Amniotic stem cell (primary cell): ENCODE results near the gene NUMA1.
A peak's percentile ranks its signal among the peaks of the same experiment; 100 is the strongest.

Experiments
- DNase-seq: peaks from one replicate; lab custom pipeline; 2025; lab: John Stamatoyannopoulos, UW

NUMA1 gene, protein sequence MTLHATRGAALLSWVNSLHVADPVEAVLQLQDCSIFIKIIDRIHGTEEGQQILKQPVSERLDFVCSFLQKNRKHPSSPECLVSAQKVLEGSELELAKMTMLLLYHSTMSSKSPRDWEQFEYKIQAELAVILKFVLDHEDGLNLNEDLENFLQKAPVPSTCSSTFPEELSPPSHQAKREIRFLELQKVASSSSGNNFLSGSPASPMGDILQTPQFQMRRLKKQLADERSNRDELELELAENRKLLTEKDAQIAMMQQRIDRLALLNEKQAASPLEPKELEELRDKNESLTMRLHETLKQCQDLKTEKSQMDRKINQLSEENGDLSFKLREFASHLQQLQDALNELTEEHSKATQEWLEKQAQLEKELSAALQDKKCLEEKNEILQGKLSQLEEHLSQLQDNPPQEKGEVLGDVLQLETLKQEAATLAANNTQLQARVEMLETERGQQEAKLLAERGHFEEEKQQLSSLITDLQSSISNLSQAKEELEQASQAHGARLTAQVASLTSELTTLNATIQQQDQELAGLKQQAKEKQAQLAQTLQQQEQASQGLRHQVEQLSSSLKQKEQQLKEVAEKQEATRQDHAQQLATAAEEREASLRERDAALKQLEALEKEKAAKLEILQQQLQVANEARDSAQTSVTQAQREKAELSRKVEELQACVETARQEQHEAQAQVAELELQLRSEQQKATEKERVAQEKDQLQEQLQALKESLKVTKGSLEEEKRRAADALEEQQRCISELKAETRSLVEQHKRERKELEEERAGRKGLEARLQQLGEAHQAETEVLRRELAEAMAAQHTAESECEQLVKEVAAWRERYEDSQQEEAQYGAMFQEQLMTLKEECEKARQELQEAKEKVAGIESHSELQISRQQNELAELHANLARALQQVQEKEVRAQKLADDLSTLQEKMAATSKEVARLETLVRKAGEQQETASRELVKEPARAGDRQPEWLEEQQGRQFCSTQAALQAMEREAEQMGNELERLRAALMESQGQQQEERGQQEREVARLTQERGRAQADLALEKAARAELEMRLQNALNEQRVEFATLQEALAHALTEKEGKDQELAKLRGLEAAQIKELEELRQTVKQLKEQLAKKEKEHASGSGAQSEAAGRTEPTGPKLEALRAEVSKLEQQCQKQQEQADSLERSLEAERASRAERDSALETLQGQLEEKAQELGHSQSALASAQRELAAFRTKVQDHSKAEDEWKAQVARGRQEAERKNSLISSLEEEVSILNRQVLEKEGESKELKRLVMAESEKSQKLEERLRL (N-terminal part only)

DNA sequence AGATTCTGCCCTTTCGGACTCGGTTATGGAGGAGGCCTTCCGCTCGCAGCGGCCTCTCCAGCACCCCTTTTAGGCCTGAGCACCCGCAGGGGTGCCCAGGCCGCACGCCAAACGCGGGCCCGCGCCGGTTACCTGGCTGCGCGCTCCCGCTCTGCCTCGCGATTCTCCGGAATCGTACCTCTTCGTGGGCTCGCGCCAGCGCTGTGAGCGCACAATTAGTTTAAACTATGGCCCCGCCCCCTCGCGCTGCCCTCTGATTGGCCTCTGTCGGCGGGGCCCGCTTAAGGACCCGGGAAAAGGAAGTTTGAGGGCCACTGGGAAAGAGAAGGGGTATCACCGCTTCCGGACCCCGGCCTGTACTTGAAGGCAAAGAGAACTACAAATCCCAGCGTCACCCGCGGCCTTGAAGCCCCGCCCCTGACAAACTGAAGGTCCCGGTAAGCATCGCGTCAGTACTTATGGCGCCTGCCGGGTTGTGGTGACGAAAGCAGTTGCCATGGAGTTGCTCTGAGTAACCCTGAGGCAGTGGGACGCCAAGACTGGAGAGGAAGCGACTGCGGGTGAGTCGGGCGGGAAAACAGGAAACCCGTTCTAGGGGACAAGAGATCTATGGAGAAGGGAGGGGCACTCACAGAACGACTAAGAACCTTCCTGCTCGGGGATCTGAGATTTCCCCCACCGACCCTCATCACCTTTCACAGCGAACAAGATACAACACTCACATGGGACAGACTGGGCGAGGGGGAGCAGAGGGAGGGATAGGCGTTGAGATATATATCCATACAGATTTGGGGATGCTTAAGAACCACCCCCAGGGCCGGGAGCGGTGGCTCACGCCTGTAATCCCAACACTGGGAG is at the start of gene NUMA1, which contains the start of gene LRRC51:
TSS of gene NUMA1 (minus strand) at position 217 of the 858 bp plus-strand sequence. CDS start 44,599 bp downstream, outside the sequence.
TSS of gene LRRC51 (plus strand) at position 525 of the 858 bp plus-strand sequence. CDS start 8,234 bp downstream, outside the sequence.
- DNase-seq = peak; percentile 100

- no peak for DNase-seq
Observed at GRCh38 chr11:72129381-72129780, 49.0 kb upstream of the NUMA1 start.

DNA sequence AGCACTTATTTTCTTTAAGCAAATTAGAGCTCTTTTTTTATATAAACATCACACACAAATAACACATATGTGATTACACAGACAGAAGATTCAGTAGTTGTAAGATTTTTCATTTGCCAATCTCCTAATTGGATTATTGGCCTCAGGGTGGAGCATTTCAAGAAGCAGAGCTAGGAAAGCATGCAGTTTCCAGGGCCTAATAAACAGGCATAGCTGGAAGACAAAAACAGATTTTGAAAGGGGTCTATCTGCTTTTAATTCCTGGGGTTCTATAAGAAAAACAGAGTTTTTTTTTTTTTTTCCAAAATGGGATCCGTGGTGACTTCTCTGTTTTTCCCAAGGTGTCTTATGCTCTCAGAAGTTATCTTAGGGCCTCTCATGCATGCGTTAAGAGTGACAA is 47.6 kb upstream of the NUMA1 start:
- DNase-seq = no peak

DNA sequence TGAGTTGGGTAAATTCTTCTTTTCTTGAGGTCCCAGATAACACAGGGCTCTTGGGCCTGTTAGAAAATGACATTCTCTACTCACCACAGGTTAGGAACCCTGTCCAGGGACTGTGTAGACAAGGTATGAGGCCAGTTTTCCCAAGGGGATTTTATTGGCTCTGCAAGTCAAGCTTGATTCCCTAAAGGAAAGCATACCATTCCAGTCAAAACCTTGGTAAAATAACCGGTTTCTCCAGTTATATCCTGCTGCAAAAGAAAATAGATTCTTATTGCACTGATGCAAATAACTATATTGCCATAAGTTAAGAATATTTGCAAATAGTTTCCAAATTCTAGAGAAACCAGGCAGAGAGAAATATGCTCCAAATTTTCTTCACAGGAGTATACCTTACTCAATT is 45.6 kb upstream of the NUMA1 start:
- no peak for DNase-seq

DNA sequence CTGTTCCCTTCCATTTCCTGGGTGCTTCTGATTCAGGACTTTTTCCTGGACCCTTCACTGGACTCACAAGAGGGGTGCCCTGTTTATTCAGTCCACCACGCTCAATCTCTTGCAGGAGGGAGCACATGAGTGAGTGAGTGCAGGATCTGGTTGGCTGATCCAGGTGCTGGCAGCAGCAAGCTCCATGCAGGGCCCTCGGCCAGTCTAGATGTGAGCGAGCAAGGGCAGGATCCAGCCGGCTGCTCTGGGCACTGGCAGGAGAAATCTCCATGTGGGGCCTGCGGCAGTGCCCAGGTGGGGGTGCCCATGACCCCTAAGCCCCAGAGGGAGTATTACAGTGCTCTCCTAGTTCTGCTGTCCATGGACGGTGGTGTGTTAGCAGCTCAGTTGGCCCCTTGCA is 43.7 kb upstream of the NUMA1 start:
- no peak for DNase-seq

- no peak for DNase-seq
Observed at GRCh38 chr11:72123117-72123653, 42.8 kb upstream of the NUMA1 start.

GRCh38 chr11:72122607-72123006 is 42.3 kb upstream of the NUMA1 start:
- DNase-seq = no peak

- DNase-seq = no peak
Observed at GRCh38 chr11:72120930-72121329, 40.6 kb upstream of the NUMA1 start.

DNA sequence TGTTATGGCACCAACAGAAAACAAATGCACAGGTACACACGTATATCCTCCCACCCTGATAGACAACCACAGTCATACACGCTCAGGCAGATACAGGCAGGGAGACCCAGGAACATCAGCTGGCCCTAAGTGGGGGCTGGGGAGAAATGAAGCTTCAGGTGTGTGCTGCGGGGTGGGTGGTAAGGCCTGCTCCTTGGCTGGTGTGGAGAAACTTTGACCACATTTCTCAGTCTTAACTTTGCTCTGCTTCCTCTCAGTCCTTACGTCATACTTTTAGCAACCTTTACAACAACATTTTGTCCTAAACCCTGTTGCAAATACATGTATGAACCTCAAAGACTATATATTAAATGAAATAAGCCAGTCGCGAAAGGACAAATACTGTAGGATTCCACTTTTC is 38.9 kb upstream of the NUMA1 start:
- DNase-seq = no peak

DNA sequence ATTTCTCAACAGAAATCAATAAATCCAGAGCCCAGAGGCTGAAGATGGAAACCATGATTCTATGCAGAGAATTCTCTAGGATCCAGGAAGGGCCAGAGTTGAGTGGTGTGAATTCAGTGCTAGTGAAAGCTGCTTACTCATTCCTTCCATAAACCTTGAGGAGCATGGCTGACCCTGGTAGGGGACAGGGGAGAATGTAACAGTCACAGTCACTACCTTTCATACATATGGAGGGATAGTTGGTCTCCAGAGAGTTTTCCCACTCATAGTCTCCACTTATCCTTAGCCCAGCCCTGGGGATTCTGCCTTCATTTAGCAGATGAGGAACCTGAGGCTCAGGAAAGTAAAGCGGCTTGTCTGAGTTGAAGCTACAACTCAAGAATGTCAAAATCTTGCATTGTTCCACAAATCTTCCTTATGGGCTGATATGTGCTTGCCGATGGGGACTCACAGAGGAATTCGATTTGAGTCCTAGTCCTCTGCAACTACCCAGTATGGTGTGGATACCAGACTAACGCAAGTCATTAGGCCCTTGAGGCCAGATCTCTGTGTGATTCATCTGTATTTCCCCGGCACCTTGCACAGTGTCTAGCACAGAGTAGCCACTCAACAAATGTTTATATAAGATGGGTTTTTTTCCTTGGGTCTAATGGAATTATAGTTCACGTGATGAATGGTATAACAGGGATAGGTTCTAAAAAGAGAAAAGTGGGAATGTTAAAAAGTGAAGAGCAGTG is 35.8 kb upstream of the NUMA1 start:
- DNase-seq = no peak

- no peak for DNase-seq
Observed at GRCh38 chr11:72114570-72114969, 34.2 kb upstream of the NUMA1 start.

DNA sequence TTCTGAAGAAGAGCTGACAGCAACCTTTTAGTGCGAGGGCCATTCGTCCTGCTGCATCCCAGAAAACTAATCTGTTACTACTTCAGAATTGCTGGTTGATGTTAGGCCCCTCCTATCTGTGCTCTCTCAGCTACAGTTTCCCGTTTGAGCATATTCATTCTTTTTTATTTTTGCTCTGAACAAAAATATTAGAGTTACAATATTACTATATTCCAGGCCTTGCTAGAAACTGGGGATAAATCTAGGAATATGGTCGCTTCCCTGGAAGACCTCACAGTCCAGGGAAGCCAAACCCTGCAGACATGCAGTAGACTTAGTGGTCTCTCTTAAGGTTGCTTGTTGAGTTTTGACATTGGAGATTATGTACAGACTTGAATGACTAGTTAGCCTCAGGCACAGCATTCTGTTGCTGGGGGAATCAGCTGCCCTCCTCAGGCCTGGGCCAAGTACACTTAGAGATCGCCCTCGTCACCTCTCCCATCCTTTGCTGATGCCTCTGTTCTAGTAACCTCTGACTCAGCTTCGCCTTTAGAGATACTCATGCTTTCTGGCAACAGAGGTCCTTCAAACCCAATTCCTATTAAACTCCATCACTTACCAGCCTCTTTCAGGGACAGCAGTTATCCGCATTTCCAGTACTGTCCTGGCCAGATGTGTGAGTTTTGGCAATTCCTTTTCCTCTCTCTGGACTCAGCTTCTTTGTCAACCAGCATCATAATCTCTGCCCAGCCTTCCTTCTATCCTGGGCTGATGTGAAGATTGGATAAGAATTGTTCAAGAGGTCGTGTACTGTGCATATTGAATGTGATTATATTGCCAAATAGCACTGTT is 32.9 kb upstream of the NUMA1 start:
- peak; percentile 43 for DNase-seq

GRCh38 chr11:72112143-72112977 is 32.0 kb upstream of the NUMA1 start, which contains the start of gene ANAPC15:
Gene ANAPC15 (minus strand): TSS chr11:72112695. CDS start chr11:72111276, 1,419 bp downstream.
- peak; percentile 99 for DNase-seq

GRCh38 chr11:72111300-72112142 is 31.2 kb upstream of the NUMA1 start:
- no peak for DNase-seq

DNA sequence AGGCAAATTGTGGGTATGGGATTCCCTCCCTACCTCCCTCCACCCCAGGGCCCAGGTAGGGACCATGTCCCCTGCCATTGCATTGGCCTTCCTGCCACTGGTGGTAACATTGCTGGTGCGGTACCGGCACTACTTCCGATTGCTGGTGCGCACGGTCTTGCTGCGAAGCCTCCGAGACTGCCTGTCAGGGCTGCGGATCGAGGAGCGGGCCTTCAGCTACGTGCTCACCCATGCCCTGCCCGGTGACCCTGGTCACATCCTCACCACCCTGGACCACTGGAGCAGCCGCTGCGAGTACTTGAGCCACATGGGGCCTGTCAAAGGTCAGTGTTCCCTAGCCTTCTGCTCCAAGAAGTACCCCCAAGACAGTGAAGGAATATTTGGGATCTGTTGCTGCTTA is 25.5 kb upstream of the NUMA1 start, which contains the start of gene TOMT:
TSS of gene TOMT (plus strand) at position 37 of the 400 bp plus-strand sequence. CDS start at position 65, 28 bp downstream.
- no peak for DNase-seq

DNA sequence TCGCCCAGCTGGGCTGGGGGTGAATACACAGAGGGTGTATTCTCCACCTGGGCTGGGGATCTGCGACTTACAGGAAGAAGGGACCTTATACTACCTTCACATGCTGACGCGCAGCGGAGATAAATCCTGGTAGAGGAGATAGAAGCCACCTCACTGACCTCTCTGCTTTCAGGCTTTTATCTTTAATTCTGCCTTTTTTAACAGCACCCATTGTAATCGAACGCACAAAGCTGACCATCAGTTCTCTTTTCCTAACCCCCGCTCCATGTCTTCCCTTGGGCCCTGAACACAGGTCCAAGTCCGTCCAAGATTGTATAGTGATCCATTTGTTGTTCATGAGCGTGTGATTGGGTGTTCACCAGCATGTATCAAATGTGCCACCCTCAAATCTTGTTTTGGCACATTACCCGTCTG is 23.4 kb upstream of the NUMA1 start:
- DNase-seq = no peak
